KOPT-K1 (cell line): ENCODE data around the gene MOAP1.
"Not testable (repeated sequence)": the region's sequence is repeated elsewhere in the genome, so short reads cannot be mapped to it uniquely, and the experiment has no call there.

ENCODE experiments used
- H3K27ac ChIP-seq: fragments of 200-600 bp; sonication (generic); 2 replicates; pipeline ENCODE4 v1.5.1; 2016; ENCODE audit warnings: antibody characterized with exemption, mild to moderate bottlenecking, low read depth, low read length; ENCODE audit not compliant: poor library complexity, severe bottlenecking
- H3K36me3 ChIP-seq: fragments of 200-600 bp; sonication (generic); 2 replicates; pipeline ENCODE4 v1.5.1; 2017; ENCODE audit warnings: antibody characterized with exemption, mild to moderate bottlenecking, low read length, moderate library complexity; ENCODE audit not compliant: insufficient read depth
- H3K9me3 ChIP-seq: fragments of 200-600 bp; sonication (generic); 2 replicates; pipeline ENCODE4 v1.5.1; 2017; ENCODE audit warnings: antibody characterized with exemption, low read length, mild to moderate bottlenecking; ENCODE audit not compliant: insufficient read depth, poor library complexity, severe bottlenecking

Gene MOAP1, protein sequence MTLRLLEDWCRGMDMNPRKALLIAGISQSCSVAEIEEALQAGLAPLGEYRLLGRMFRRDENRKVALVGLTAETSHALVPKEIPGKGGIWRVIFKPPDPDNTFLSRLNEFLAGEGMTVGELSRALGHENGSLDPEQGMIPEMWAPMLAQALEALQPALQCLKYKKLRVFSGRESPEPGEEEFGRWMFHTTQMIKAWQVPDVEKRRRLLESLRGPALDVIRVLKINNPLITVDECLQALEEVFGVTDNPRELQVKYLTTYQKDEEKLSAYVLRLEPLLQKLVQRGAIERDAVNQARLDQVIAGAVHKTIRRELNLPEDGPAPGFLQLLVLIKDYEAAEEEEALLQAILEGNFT

DNA sequence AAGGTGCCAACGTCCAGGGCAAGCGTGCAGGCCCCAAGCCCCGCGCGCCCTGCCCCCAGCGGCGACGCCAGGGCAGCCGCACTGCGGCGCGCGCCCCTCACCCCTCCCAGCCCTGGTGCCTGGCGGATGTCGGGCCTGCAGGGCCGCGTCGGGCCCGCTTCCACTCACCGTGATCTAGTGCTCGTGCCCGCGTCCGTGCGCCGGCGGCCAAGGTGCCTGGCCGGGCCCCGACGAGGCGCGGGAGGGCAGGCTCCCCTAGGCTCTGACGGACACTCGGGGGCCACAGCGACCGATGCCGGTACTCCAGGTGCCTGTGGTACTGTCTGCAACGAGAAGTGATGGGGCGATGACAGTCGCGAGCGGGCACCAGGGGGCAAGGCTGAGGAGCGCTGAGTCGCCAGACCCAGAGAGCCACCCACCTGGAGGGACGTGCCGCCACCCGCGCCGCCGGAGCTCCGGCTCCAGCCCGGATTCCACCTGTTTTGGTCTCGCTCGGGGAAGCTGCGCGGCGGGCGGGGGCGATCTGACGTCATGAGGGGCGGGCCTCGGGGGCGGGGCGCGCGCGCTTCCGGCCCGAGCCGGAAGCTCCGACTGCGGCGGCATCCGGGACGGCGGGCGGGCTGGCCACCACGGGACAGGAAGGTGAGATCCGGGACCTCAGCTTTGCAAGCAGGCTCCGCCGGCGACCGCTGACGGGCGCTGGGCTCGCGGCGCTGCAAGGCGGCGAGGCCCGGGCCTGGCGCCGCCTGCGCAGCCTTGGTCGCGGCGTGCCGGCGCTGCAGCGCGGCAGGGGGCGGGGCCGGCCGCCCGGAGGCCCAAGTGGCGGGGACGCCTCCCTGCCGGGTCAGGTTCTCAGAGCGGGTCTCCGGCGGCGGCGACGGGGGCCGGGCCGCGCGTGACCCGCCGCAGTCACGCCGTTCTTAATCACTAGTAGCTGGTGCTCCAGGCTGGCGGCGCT, at the start of gene MOAP1, which contains the start of gene LYSET:
Gene MOAP1, minus strand, starts transcription at position 507 of the 958 bp plus-strand sequence. CDS start 655 bp downstream, outside the sequence.
Gene LYSET, plus strand, starts transcription at position 927 of the 958 bp plus-strand sequence. CDS start 89 bp downstream, outside the sequence.
- H3K36me3 ChIP-seq: peaks cover 49% of the 10 kb centered on the region
- H3K9me3 ChIP-seq: no peaks in the 10 kb centered on the region

GRCh38 chr14:93233078-93233477, 48.4 kb upstream of the MOAP1 start:
- H3K9me3 ChIP-seq, H3K27ac ChIP-seq: not testable (repeated sequence)
- H3K36me3 ChIP-seq: peaks cover 21% of the 10 kb centered on the region

More for the DNA sequence above, at the start of gene MOAP1, which contains the start of gene LYSET:
- H3K27ac ChIP-seq: peak within 1 kb of the TSS; percentile 83

DNA sequence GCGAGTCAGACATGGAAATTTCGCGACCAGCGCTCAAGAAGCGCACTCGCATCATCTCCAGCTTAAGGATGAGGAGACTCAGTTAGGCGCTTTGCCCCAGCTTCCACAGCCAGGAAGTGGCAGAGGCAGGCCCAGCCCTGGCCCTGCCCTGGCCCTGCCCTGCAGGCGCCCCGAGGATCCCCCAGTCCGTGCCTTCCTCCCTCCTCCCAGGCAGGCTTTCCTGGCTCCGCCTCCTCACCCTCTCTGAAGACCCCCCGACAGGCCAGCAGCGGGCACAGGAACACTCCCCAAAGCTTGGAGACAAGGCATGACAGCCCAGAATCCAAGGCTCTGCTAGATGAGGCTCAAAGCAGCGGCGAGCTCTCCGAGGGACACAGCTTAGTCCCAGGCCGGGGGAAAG, 47.5 kb upstream of the MOAP1 start:
- Histone ChIP-seq H3K9me3 (no peaks in the 10 kb centered on the region), H3K27ac (no peak overlapping the region), H3K36me3 (peaks cover 30% of the 10 kb centered on the region)

DNA sequence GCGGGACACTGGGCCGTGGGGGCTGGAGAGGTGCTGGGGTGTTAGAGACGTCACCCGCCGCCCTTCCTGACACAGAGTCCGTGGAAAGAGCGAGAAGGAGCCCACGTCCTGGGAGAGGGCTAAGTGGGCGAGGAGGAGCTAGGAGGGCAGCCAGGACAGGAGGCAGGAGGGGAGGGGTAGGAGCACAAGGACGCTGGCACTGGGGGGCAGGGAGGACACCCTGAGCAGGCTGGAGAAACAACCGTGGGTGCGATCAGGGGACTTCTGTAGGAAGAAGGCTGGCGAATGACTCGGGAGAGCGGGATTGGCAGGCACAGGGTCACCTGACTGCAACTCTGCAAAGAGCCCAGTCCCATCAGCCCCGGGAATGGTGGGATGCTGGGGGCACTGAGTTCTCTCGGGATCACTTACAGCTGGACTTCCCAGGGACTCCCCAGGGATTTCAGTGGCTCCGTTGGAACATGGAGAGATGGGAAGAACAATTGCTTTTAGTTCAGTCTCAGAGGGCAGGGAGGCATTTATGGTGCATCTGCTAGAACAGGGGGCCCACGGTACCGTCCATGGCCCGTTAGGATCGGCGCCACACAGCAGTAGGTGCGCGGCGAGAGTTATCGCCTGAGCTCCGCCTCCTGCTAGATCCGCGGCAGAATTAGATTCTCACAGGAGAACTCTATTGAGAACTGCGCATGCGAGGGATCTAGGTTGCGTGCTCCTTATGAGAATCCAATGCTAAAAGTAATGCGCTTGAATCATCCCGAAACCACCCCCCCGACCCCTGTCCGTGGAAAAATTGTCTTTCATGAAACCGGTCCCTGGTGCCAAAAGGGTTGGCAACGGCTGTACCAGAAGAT, 46.7 kb upstream of the MOAP1 start:
- H3K27ac ChIP-seq: no peak overlapping the region
- peaks cover 38% of the 10 kb centered on the region for H3K36me3 ChIP-seq
- no peaks in the 10 kb centered on the region for H3K9me3 ChIP-seq

DNA sequence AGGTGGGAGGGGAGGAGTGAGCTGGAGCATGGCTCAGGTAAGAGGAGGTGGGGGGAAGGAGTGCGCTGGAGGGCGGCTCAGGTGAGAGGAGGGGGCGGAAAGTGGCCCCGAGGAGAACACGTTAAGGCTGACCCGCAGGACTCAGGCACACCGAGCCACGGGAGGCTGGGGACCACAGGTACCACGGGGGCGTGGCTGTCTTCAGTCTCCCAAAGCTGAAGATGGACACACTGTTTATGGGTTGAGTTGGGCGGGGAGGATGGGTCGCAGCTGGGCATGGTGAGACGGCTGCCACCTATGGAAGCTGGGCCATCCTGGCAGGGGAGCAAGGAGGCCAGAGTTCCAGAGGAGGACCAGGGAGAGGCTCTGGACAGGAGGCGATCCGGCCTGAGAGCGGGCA, 45.8 kb upstream of the MOAP1 start:
- no peak overlapping the region for H3K27ac ChIP-seq
- no peaks in the 10 kb centered on the region for H3K9me3 ChIP-seq
- H3K36me3 ChIP-seq: peaks cover 46% of the 10 kb centered on the region

- Histone ChIP-seq H3K36me3 (peaks cover 66% of the 10 kb centered on the region), H3K27ac (no peak overlapping the region), H3K9me3 (no peaks in the 10 kb centered on the region)
These were observed 43.9 kb upstream of the MOAP1 start for GRCh38 chr14:93228550-93228949.

DNA sequence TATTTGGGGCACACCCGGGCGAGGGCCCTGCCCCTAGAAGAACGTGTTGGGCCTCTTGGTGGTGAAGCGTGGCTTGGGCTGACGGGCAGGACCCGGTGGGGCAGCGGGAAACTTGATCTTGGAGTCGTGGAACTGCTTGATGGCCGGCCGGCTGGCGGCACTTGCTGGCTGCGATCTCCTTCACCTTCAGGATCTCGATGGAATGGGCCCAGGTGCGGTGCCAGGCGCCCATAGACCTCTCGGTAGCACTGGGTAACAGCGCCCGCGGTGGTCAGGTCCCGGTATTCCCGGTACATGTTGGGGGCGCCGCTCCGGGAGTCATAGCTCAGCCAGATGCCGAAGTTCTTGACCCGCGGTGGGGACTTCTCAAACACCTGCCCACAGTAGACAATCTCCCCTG, 38.9 kb upstream of the MOAP1 start:
- H3K36me3 ChIP-seq: peaks cover 95% of the 10 kb centered on the region
- H3K27ac ChIP-seq: no peak overlapping the region
- H3K9me3 ChIP-seq: no peaks in the 10 kb centered on the region

GRCh38 chr14:93220509-93220908, 35.8 kb upstream of the MOAP1 start:
- no peak overlapping the region for H3K27ac ChIP-seq
- peaks cover 95% of the 10 kb centered on the region for H3K36me3 ChIP-seq
- no peaks in the 10 kb centered on the region for H3K9me3 ChIP-seq

GRCh38 chr14:93219103-93219726, 34.5 kb upstream of the MOAP1 start:
- H3K27ac ChIP-seq: no peak overlapping the region
- H3K9me3 ChIP-seq: no peaks in the 10 kb centered on the region
- H3K36me3 ChIP-seq: peaks cover 95% of the 10 kb centered on the region

GRCh38 chr14:93214598-93214997, 29.9 kb upstream of the MOAP1 start:
- Histone ChIP-seq H3K27ac (no peak overlapping the region), H3K36me3 (peaks cover 96% of the 10 kb centered on the region), H3K9me3 (no peaks in the 10 kb centered on the region)

- Histone ChIP-seq H3K9me3 (no peaks in the 10 kb centered on the region), H3K36me3 (peaks cover 82% of the 10 kb centered on the region), H3K27ac (no peak overlapping the region)
These were observed 27.7 kb upstream of the MOAP1 start for GRCh38 chr14:93212432-93212831.

- H3K36me3 ChIP-seq: peaks cover 58% of the 10 kb centered on the region
- no peaks in the 10 kb centered on the region for H3K9me3 ChIP-seq
- peak overlapping the region; percentile 86 for H3K27ac ChIP-seq
These were observed 23.0 kb upstream of the MOAP1 start for GRCh38 chr14:93207468-93208308.

DNA sequence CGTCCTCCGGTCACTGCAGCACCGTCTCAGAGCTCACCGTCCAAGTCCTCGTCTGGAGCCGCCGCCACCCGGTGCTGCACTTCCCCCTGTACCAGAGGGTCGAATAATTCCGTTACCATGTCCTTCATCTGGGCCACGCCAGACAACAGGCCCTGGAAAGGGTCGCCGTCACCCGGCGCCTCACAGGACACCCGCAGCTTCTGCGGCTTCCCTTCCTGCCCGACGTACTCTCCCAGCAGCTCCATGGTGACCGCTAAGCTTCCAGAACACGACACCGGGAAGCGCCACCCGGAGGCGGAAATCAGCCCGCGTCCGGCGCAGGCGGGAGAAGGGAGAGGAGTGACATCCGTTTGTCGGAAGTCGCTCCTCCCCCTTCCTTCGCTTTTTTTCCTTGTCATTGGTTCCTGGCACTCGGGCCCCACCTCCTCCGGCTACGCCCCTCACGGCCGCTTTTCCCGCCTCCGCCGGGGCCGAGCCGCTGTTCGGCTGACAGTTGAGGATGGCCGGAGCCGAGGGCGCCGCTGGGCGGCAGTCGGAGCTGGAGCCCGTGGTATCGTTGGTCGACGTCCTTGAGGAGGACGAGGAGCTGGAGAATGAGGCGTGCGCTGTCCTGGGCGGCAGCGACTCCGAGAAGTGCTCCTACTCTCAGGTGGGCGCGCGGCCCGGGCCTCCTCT, 22.2 kb upstream of the MOAP1 start, which contains the start of the genes GON7 and UBR7:
Gene GON7, minus strand, starts transcription at position 273 of the 675 bp plus-strand sequence. Its CDS starts 28 bp downstream, at position 245.
Gene UBR7, plus strand, starts transcription at position 464 of the 675 bp plus-strand sequence. Its CDS starts 36 bp downstream, at position 500.
- H3K9me3 ChIP-seq: no peaks in the 10 kb centered on the region
- peak within 1 kb of the TSS; percentile 86 for H3K27ac ChIP-seq
- H3K36me3 ChIP-seq: peaks cover 50% of the 10 kb centered on the region
